SU-DHL-6 (cell line): ENCODE results near the gene CAMSAP3.

Source experiments
- H2AFZ ChIP-seq: fragments of 200-600 bp; sonication (generic); 2 replicates; pipeline ENCODE4 v1.6.1; 2014; ENCODE audit warnings: low read depth, mild to moderate bottlenecking, moderate library complexity, mixed read lengths, antibody characterized with exemption, low read length; ENCODE audit not compliant: severe bottlenecking
- H3F3A ChIP-seq: fragments of 200-600 bp; shearing (Covaris generic); 2 replicates; pipeline ENCODE4 v1.6.0; 2016; ENCODE audit warnings: antibody characterized with exemption, mild to moderate bottlenecking; ENCODE audit not compliant: insufficient read depth
- H3K27ac ChIP-seq: fragments of 200-600 bp; sonication (generic); 2 replicates; pipeline ENCODE4 v1.5.1; 2016; ENCODE audit warnings: low read depth, mild to moderate bottlenecking, low read length, moderate library complexity, mixed read lengths
- H3K27me3 ChIP-seq: fragments of 200-600 bp; sonication (generic), shearing (Covaris generic); 2 replicates; pipeline ENCODE4 v1.6.0; 2014; ENCODE audit warnings: mild to moderate bottlenecking, low read length
- H3K36me3 ChIP-seq: fragments of 200-600 bp; sonication (generic); 2 replicates; pipeline ENCODE4 v1.6.1; 2014; ENCODE audit warnings: mild to moderate bottlenecking, low read length, mixed read lengths
- H3K4me2 ChIP-seq: fragments of 300-600, 200-600 bp; shearing (Covaris generic), sonication (generic); 2 replicates; pipeline ENCODE4 v1.6.0; 2014; ENCODE audit warnings: low read length, low read depth, mild to moderate bottlenecking; ENCODE audit not compliant: poor library complexity, severe bottlenecking
- H3K4me3 ChIP-seq: fragments of 200-600 bp; sonication (generic); 2 replicates; pipeline ENCODE4 v1.5.1; 2014; ENCODE audit warnings: antibody characterized with exemption, low read length, mild to moderate bottlenecking, mixed read lengths; ENCODE audit not compliant: insufficient read depth, poor library complexity, severe bottlenecking
- H3K79me2 ChIP-seq: fragments of 200-600 bp; sonication (generic); 2 replicates; pipeline ENCODE4 v1.6.1; 2014; ENCODE audit warnings: mild to moderate bottlenecking, low read length, moderate library complexity; ENCODE audit not compliant: insufficient read depth
- H3K9ac ChIP-seq: fragments of 200-600 bp; sonication (generic); 2 replicates; pipeline ENCODE4 v1.7.0; 2014; ENCODE audit warnings: mild to moderate bottlenecking, low read length
- H3K9me2 ChIP-seq: fragments of 200-600 bp; sonication (generic); replicated peaks from 2 replicates; pipeline ENCODE4 v1.6.1; 2014; ENCODE audit warnings: low read length; ENCODE audit not compliant: insufficient read depth
- H3K9me3 ChIP-seq: fragments of 200-600 bp; sonication (generic); 2 replicates; pipeline ENCODE4 v1.6.1; 2014; ENCODE audit warnings: low read length, mixed read lengths; ENCODE audit not compliant: insufficient read depth
- H4K20me1 ChIP-seq: fragments of 200-600 bp; sonication (generic); 2 replicates; pipeline ENCODE4 v1.6.1; 2014; ENCODE audit warnings: low read depth, mild to moderate bottlenecking, antibody characterized with exemption, low read length, moderate library complexity, mixed read lengths
- EZH2phosphoT487 ChIP-seq: fragments of 200-600 bp; sonication (generic), shearing (Covaris generic); conservative IDR thresholded peaks from 2 replicates; pipeline ENCODE4 v1.6.1; 2018; ENCODE audit warnings: mild to moderate bottlenecking, antibody characterized with exemption, low read length, moderate library complexity, mixed read lengths
- TF ChIP-seq, protein P1 (sequence below): fragments of 200-600 bp; sonication (generic); IDR thresholded peaks from one replicate; pipeline ENCODE4 v1.5.1; 2017; ENCODE audit warnings: antibody characterized with exemption, mild to moderate bottlenecking, low read length, moderate library complexity; ENCODE audit not compliant: insufficient read depth, poor library complexity, severe bottlenecking

CAMSAP3 gene

DNA sequence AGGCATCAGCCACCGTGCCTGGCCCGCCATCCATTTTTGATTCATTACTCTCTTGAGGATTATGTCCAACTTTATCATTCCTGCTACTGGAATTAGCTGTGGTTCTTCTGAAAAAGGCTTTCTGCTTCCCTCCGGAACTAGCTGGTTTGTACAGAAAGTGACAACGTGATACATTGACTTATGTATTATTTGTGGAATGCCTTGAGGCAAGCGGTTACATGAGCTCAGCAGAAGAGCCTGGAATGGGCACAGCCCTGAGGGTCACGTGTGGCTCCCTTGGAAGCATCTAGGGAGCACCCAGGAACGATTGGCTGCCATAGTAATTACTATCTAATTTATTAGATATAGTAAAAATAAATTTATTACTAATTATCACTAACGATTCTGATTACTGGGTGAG, 58.7 kb downstream of the CAMSAP3 start:
- Histone ChIP-seq H3K27ac (no peak overlapping the region), H2AFZ (no peak overlapping the region), H3K79me2 (no peaks in the 10 kb centered on the region), H3K4me2 (no peak overlapping the region), H3F3A (no peaks in the 10 kb centered on the region), H3K9ac (no peak overlapping the region), H3K27me3 (no peaks in the 10 kb centered on the region), H3K36me3 (no peaks in the 10 kb centered on the region), H3K9me2 (no peaks in the 10 kb centered on the region), H3K9me3 (no peaks in the 10 kb centered on the region), H3K4me3 (no peak overlapping the region), H4K20me1 (no peaks in the 10 kb centered on the region)
- TF ChIP-seq, protein P1, sequence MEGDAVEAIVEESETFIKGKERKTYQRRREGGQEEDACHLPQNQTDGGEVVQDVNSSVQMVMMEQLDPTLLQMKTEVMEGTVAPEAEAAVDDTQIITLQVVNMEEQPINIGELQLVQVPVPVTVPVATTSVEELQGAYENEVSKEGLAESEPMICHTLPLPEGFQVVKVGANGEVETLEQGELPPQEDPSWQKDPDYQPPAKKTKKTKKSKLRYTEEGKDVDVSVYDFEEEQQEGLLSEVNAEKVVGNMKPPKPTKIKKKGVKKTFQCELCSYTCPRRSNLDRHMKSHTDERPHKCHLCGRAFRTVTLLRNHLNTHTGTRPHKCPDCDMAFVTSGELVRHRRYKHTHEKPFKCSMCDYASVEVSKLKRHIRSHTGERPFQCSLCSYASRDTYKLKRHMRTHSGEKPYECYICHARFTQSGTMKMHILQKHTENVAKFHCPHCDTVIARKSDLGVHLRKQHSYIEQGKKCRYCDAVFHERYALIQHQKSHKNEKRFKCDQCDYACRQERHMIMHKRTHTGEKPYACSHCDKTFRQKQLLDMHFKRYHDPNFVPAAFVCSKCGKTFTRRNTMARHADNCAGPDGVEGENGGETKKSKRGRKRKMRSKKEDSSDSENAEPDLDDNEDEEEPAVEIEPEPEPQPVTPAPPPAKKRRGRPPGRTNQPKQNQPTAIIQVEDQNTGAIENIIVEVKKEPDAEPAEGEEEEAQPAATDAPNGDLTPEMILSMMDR, result no peak
- no peak for TF ChIP-seq EZH2phosphoT487

DNA sequence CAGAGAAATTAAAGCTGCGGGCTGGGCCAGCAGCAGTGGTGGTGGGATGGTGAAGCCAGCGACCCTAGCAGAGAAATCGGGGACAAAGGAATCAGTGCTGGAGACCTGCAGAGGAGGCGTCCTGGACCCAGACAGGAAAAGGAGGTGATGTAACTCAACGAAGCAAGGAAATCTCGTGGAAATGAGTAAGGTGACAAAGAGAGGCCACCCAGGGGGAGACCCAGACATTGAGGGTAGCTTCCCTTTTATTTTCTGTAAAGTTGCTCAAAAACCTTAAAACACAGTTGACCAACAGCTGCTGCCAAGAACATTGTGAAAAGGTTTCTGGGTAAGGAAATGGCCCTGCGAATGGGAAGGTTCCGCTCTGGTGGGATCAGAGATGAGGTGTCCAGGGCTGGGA, 59.9 kb downstream of the CAMSAP3 start:
- Histone ChIP-seq H3K27me3 (no peaks in the 10 kb centered on the region), H3K36me3 (no peaks in the 10 kb centered on the region), H4K20me1 (no peaks in the 10 kb centered on the region), H3K27ac (no peak overlapping the region), H3K9me3 (no peaks in the 10 kb centered on the region), H2AFZ (no peak overlapping the region), H3K9me2 (no peaks in the 10 kb centered on the region), H3K4me3 (no peak overlapping the region), H3K79me2 (no peaks in the 10 kb centered on the region), H3K9ac (no peak overlapping the region), H3F3A (no peaks in the 10 kb centered on the region), H3K4me2 (no peak overlapping the region)
- TF ChIP-seq EZH2phosphoT487, result no peak
- TF ChIP-seq, protein P1, result no peak

DNA sequence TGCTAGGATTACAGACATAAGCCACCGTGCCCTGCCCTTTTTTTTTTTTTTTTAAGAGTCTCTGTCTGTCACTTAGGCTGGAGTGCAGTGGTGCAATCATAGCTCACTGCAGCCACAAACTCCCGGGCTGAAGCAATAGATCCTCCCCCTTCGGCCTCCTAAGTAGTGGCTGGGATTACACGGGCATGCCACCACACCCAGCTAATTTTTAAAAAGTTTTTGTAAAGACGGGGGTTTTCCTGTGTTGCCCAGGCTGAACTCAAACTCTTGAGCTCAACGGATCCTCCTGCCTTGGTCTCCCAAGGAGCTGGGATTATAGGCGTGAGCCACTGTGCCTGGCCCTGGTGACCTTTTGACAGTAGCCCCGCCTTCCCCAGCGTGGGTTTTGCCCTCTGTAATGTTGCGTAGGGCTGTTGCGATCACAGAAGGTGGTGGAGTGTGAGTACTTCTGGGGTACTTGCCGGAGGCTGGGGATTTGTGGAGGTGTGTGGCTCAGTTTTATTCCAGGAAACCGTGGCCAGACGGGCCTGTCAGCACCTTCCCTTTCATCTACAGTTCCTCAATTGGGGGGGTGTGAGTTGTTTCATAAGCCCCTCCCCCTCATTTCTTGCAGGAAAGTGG, 61.6 kb downstream of the CAMSAP3 start:
- no peaks in the 10 kb centered on the region for H3K27me3 ChIP-seq
- TF ChIP-seq EZH2phosphoT487, result no peak
- TF ChIP-seq, protein P1, result no peak
- no peaks in the 10 kb centered on the region for H3K9me2 ChIP-seq
- no peak overlapping the region for H3K27ac ChIP-seq
- H4K20me1 ChIP-seq, result no peaks in the 10 kb centered on the region
- H3K9me3 ChIP-seq, result no peaks in the 10 kb centered on the region
- no peaks in the 10 kb centered on the region for H3F3A ChIP-seq
- no peaks in the 10 kb centered on the region for H3K79me2 ChIP-seq
- H3K9ac ChIP-seq, result no peak overlapping the region
- no peaks in the 10 kb centered on the region for H3K36me3 ChIP-seq
- H3K4me2 ChIP-seq, result no peak overlapping the region
- H3K4me3 ChIP-seq, result no peak overlapping the region
- H2AFZ ChIP-seq, result no peak overlapping the region
